K562 (cell line): ENCODE data around the gene MFAP2. TPM values are rescaled to one million over a fixed set of nuclear protein-coding genes. Genes with fewer than 3 reads are reported as not detected.

Experiments
- ATAC-seq: fragments of 200-7000 bp; cut with Tn5 transposase; 3 replicates; pipeline ENCODE4 v1.9.1; 2020; ENCODE audit warnings: moderate library complexity
- BruUV-seq: library from RNA; stranded (reverse); fragments of 400-500 nt; replicated peaks from 2 replicates; lab custom pipeline; 2021; lab: Mats Ljungman, UMichigan
- CTCF ChIA-PET: fragments of 300-600 bp; formaldehyde crosslinking; extraction: SDS; loops from one replicate; lab custom pipeline; 2021; ENCODE audit warnings: low intra/inter-chr PET ratio; lab: Yijun Ruan, JAX
- POLR2A ChIA-PET: fragments of 300-600, 350-650 bp; sonication (Branson Sonifier 250); formaldehyde crosslinking; extraction: SDS; loops from one replicate; lab custom pipeline; 2021; ENCODE audit warnings: antibody characterized with exemption, inconsistent platforms; lab: Yijun Ruan, JAX
- DNase-seq, 4 experiments: peaks; one replicate each; pipeline versions ENCODE4 v3.0.0 to v3.0.0-alpha.2; 2011 to 2018; ENCODE audit warnings: low spot score in 3 of 4, mixed read lengths in 3 of 4; ENCODE audit errors: extremely low read depth in 1 of 4
- FAIRE-seq: peaks from 2 replicates; lab custom pipeline; 2011; peaks lifted over from hg19 to GRCh38; lab: Jason Lieb, UNC
- H2AFZ ChIP-seq: 2 replicates; pipeline ENCODE4 v1.6.0; 2011; ENCODE audit warnings: low read depth, low read length, control low read depth, inconsistent platforms
- H3K27ac ChIP-seq: fragments of 200-600 bp; 3 replicates; pipeline ENCODE4 v1.8.0; 2011; ENCODE audit warnings: low read depth, mild to moderate bottlenecking, control low read depth, inconsistent platforms, low read length, moderate library complexity, mixed read lengths; ENCODE audit errors: extremely low read depth
- H3K27me3 ChIP-seq, 2 experiments: fragments of 300-600 bp in 1 of 2; 2 replicates in 1 of 2; 3 replicates in 1 of 2; pipeline versions ENCODE4 v1.6.0 to v1.8.0; 2011; ENCODE audit warnings: inconsistent platforms in 2 of 2, low read length in 2 of 2, mild to moderate bottlenecking in 1 of 2, mixed read lengths in 1 of 2, moderate library complexity in 1 of 2; ENCODE audit not compliant: control insufficient read depth in 2 of 2, insufficient read depth in 2 of 2
- H3K36me3 ChIP-seq: fragments of 300-600 bp; 3 replicates; pipeline ENCODE4 v1.8.0; 2011; ENCODE audit warnings: mild to moderate bottlenecking, low read length, inconsistent platforms; ENCODE audit not compliant: control insufficient read depth, insufficient read depth
- H3K4me1 ChIP-seq, 2 experiments: fragments of 200-600 bp in 1 of 2; replicated peaks in 1 of 2; 2 replicates in 1 of 2; 3 replicates in 1 of 2; pipeline versions ENCODE4 v1.5.1 to v1.8.0; 2011; ENCODE audit warnings: inconsistent platforms in 2 of 2, low read length in 2 of 2, mild to moderate bottlenecking in 1 of 2, mixed read lengths in 1 of 2, moderate library complexity in 1 of 2; ENCODE audit not compliant: control insufficient read depth in 2 of 2, insufficient read depth in 2 of 2
- H3K4me2 ChIP-seq: 2 replicates; pipeline ENCODE4 v1.6.1; 2011; ENCODE audit warnings: low read length, control low read depth, inconsistent platforms, mixed read lengths; ENCODE audit not compliant: insufficient read depth
- H3K4me3 ChIP-seq: fragments of 200-600 bp; sonication (generic), shearing (Covaris generic); 2 replicates; pipeline ENCODE4 v1.5.1; 2016; ENCODE audit warnings: control low read depth, inconsistent platforms
- H3K79me2 ChIP-seq: fragments of 200-600 bp; 3 replicates; pipeline ENCODE4 v1.8.0; 2011; ENCODE audit warnings: low read length, inconsistent platforms; ENCODE audit not compliant: control insufficient read depth, insufficient read depth
- H3K9ac ChIP-seq, 2 experiments: 2 replicates each; pipeline versions ENCODE4 v1.6.0 to v1.6.1; 2011; ENCODE audit warnings: low read depth in 2 of 2, low read length in 2 of 2, control low read depth in 1 of 2, inconsistent platforms in 1 of 2, mild to moderate bottlenecking in 1 of 2, mixed read lengths in 1 of 2; ENCODE audit not compliant: insufficient read depth in 1 of 2
- H3K9me1 ChIP-seq: one replicate; pipeline ENCODE4 v1.6.0; 2011; ENCODE audit warnings: inconsistent platforms, mild to moderate bottlenecking, low read length, moderate library complexity; ENCODE audit not compliant: control insufficient read depth, insufficient read depth
- H3K9me3 ChIP-seq: replicated peaks from 2 replicates; pipeline ENCODE4 v1.5.1; 2011; ENCODE audit warnings: low read depth, low read length, inconsistent platforms; ENCODE audit not compliant: control insufficient read depth, insufficient read depth
- H4K20me1 ChIP-seq: replicated peaks from 2 replicates; pipeline ENCODE4 v1.6.1; 2011; ENCODE audit warnings: low read length, inconsistent platforms, mixed read lengths; ENCODE audit not compliant: control insufficient read depth, insufficient read depth
- ASH1L ChIP-seq: fragments of 450-650 bp; IDR thresholded peaks from 2 replicates; pipeline ENCODE4 v1.6.1; 2018; ENCODE audit warnings: borderline replicate concordance, mild to moderate bottlenecking, low read depth; ENCODE audit not compliant: partially characterized antibody
- CBFA2T2 ChIP-seq: fragments of 450-650 bp; conservative IDR thresholded peaks from 2 replicates; pipeline ENCODE4 v1.6.1; 2017; ENCODE audit warnings: mild to moderate bottlenecking
- ETS2 ChIP-seq: IDR thresholded peaks from 2 replicates; pipeline ENCODE4 v1.6.1; 2016; ENCODE audit warnings: borderline replicate concordance, missing genetic modification characterization, mild to moderate bottlenecking, moderate library complexity, missing compliant biosample characterization; ENCODE audit not compliant: poor library complexity, severe bottlenecking
- FOXM1 ChIP-seq, 2 experiments: fragments of 450-650 bp in 1 of 2; sonication (generic) in 1 of 2; formaldehyde crosslinking in 1 of 2; IDR thresholded peaks; 2 replicates each; pipeline versions ENCODE4 v1.6.1 to v1.9.0; 2017 to 2022; ENCODE audit warnings: low read depth in 2 of 2, mild to moderate bottlenecking in 2 of 2, missing genetic modification reagents in 1 of 2, moderate library complexity in 1 of 2
- GABPB2 ChIP-seq: fragments of 250-450 bp; sonication (Bioruptor Pico); conservative IDR thresholded peaks from 2 replicates; pipeline ENCODE4 v1.5.1; 2021; ENCODE audit warnings: mild to moderate bottlenecking
- HDAC6 ChIP-seq: IDR thresholded peaks from 2 replicates; pipeline ENCODE4 v1.6.1; 2012; ENCODE audit warnings: low read depth, mild to moderate bottlenecking, control low read depth, inconsistent platforms, low read length, moderate library complexity
- JUNB ChIP-seq: fragments of 450-650 bp; formaldehyde crosslinking; conservative IDR thresholded peaks from 2 replicates; pipeline ENCODE4 v1.4.0; 2020; ENCODE audit warnings: mild to moderate bottlenecking
- KLF1 ChIP-seq: fragments of 450-650 bp; IDR thresholded peaks from 2 replicates; pipeline ENCODE4 v1.6.1; 2016; ENCODE audit warnings: missing genetic modification characterization, missing compliant biosample characterization
- KLF13 ChIP-seq: fragments of 450-650 bp; IDR thresholded peaks from 2 replicates; pipeline ENCODE4 v1.6.1; 2016; ENCODE audit warnings: missing genetic modification characterization, low read depth, mild to moderate bottlenecking, missing compliant biosample characterization, moderate library complexity, borderline replicate concordance
- NRF1 ChIP-seq, 2 experiments: fragments of 450-650 bp; IDR thresholded peaks in 1 of 2; conservative IDR thresholded peaks in 1 of 2; 2 replicates each; pipeline ENCODE4 v1.6.1; 2014; ENCODE audit warnings: mild to moderate bottlenecking in 2 of 2
- PPARD ChIP-seq: fragments of 250-450 bp; sonication (Bioruptor Pico); IDR thresholded peaks from 2 replicates; pipeline ENCODE4 v1.8.0; 2022; ENCODE audit warnings: inconsistent platforms, mild to moderate bottlenecking, moderate library complexity
- RAD21 ChIP-seq, 2 experiments: fragments of 250-450 bp in 1 of 2; fragments of 450-650 bp in 1 of 2; sonication (Bioruptor Pico) in 1 of 2; formaldehyde crosslinking in 1 of 2; IDR thresholded peaks in 1 of 2; conservative IDR thresholded peaks in 1 of 2; 2 replicates each; pipeline versions ENCODE4 v1.4.0 to v1.8.0; 2020 to 2022; ENCODE audit warnings: mild to moderate bottlenecking in 2 of 2, moderate library complexity in 1 of 2
- THRAP3 ChIP-seq: fragments of 450-650 bp; IDR thresholded peaks from 2 replicates; pipeline ENCODE4 v1.6.1; 2016; ENCODE audit warnings: mild to moderate bottlenecking, inconsistent platforms, borderline replicate concordance
- ZBTB9 ChIP-seq: fragments of 450-650 bp; formaldehyde crosslinking; IDR thresholded peaks from 2 replicates; pipeline ENCODE4 v1.4.0; 2020; ENCODE audit warnings: mild to moderate bottlenecking, moderate library complexity
- WGBS: fragments of 100-300 bp; shearing (Covaris generic); methylation state at CpG from one replicate; pipeline ENCODE4 v1.1.6; 2016; ENCODE audit warnings: low coverage, mixed read lengths; ENCODE audit not compliant: insufficient coverage; ENCODE audit errors: missing lambda C conversion rate; 5-methylcytosine and 5-hydroxymethylcytosine counted together
- in situ Hi-C: fragments of 300-500 bp; cut with MboI; formaldehyde crosslinking; loops from 4 replicates; pipeline ENCODE4 v1.15.0; 2018; ENCODE audit warnings: inconsistent platforms, mixed read lengths
- intact Hi-C: fragments of 100-400 bp; cut with micrococcal nuclease; formaldehyde crosslinking; loops from 2 replicates; pipeline ENCODE4 v1.14.2; 2022
- polyA plus RNA-seq, 8 experiments: library from polyadenylated mRNA; depleted of rRNA in 4 of 8; stranded (reverse) in 5 of 8; unstranded in 3 of 8; fragments of >200 nt; fragmentation: Nextera tagmentation in 2 of 8; fragmentation: Illumina TruSeq in 1 of 8; extraction: Ambion mirVana in 2 of 8; extraction: Trizol in 1 of 8; gene quantifications; 2 replicates each; pipeline versions ENCODE4 v1.2.1 to v1.2.3, GENCODE V29; 2011 to 2014; ENCODE audit warnings: inconsistent platforms in 1 of 8, missing spikeins in 1 of 8
- total RNA-seq, 7 experiments: library from RNA; depleted of rRNA in 6 of 7; stranded (reverse); fragments of >200 nt in 6 of 7; fragmentation: Illumina TruSeq in 2 of 7; extraction: Trizol in 2 of 7; gene quantifications; 2 replicates each; pipeline versions ENCODE4 v1.2.1 to v1.2.3, GENCODE V29; 2011 to 2021; ENCODE audit warnings: low replicate concordance in 1 of 7
- TF ChIP-seq, protein P1 (sequence below): fragments of 250-450 bp; sonication (Bioruptor Pico); IDR thresholded peaks from 2 replicates; pipeline ENCODE4 v1.6.1; 2021; ENCODE audit warnings: mild to moderate bottlenecking
- TF ChIP-seq, protein P2 (sequence below): sonication (generic); formaldehyde crosslinking; IDR thresholded peaks from 2 replicates; pipeline ENCODE4 v1.9.0; 2022; ENCODE audit warnings: mild to moderate bottlenecking, missing genetic modification reagents

MFAP2 gene
- total and polyA plus RNA-seq, 9 of the 15 experiments (the other 6 are each of a cell fraction or from before 2014, with no cell fraction given), result not detected

- H3K36me3 ChIP-seq, result no peaks in the 10 kb centered on the region
- H3K4me3 ChIP-seq, result no peak overlapping the region
- no peak overlapping the region for H3K27ac ChIP-seq
- H3K9me1 ChIP-seq, result no peaks in the 10 kb centered on the region
- peak; percentile 61 for ATAC-seq
- H3K4me1 ChIP-seq, result peaks cover 0 to 56% of the 10 kb centered on the region in 2 experiments; a peak in 2 of 5 replicates
- no peaks in the 10 kb centered on the region for H3K79me2 ChIP-seq
- H4K20me1 ChIP-seq, result peaks cover 12% of the 10 kb centered on the region
- FAIRE-seq, result no peak
- H2AFZ ChIP-seq, result no peak overlapping the region
- DNase-seq, result peak in 3 of 4 experiments; percentile 24 to 65 (median 62)
- ChIA-PET CTCF (no interaction called here), POLR2A (no interaction called here)
- no peak overlapping the region for H3K9ac ChIP-seq
- WGBS, result 6% methylated on average over 28 of the region's 28 CpGs
- BruUV-seq, result no TSS peak
- no peaks in the 10 kb centered on the region for H3K9me3 ChIP-seq
- in situ Hi-C loops (no loop called here), intact Hi-C loops (no loop called here)
- H3K4me2 ChIP-seq, result no peak overlapping the region
- H3K27me3 ChIP-seq, result peaks cover 31 to 54% of the 10 kb centered on the region in 2 experiments
- TF ChIP-seq CBFA2T2 (0 out of 2 replicates have a peak, but pooled peaks have one; percentile 7), HDAC6 (peak; percentile 76; the same call in 1 of the 2 replicates), NRF1 (conservative IDR thresholded peaks at IDR 0.05 in 1 of 2, IDR thresholded peaks at IDR 0.05 in 1 of 2) (peak; percentile 82 to 86), GABPB2 (CRISPR knock-in tag) (no peak), ZBTB9 (CRISPR knock-in tag) (no peak), KLF13 (tag) (no peak), JUNB (CRISPR knock-in tag) (no peak), PPARD (CRISPR knock-in tag) (no peak), ETS2 (tag) (no peak), THRAP3 (no peak), KLF1 (tag) (no peak), FOXM1 (IDR thresholded peaks at IDR 0.05; ENCODE audit: low read depth) (no peak), FOXM1 (CRISPR knock-in tag; IDR thresholded peaks at IDR 0.05; ENCODE audit: low read depth) (no peak), RAD21 (CRISPR knock-in tag; conservative IDR thresholded peaks at IDR 0.05 in 1 of 2, IDR thresholded peaks at IDR 0.05 in 1 of 2) (no peak), ASH1L (no peak)
- TF ChIP-seq, protein P1, sequence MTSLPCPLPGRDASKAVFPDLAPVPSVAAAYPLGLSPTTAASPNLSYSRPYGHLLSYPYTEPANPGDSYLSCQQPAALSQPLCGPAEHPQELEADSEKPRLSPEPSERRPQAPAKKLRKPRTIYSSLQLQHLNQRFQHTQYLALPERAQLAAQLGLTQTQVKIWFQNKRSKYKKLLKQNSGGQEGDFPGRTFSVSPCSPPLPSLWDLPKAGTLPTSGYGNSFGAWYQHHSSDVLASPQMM (CRISPR knock-in tag), result no peak
- TF ChIP-seq, protein P2, sequence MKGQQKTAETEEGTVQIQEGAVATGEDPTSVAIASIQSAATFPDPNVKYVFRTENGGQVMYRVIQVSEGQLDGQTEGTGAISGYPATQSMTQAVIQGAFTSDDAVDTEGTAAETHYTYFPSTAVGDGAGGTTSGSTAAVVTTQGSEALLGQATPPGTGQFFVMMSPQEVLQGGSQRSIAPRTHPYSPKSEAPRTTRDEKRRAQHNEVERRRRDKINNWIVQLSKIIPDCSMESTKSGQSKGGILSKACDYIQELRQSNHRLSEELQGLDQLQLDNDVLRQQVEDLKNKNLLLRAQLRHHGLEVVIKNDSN, result peak; percentile 78
Observed at GRCh38 chr1:16971341-16972188, 8.9 kb downstream of the MFAP2 start.
